Neural cell (in vitro differentiated cells): ENCODE results near the gene VAV2.

Experiments used
- EZH2 ChIP-seq: fragments of 200-600, 300-800 bp; shearing (Covaris generic), sonication (generic); IDR thresholded peaks from 2 replicates; pipeline ENCODE4 v1.6.1; 2014; ENCODE audit warnings: antibody characterized with exemption, low read length, borderline replicate concordance, mild to moderate bottlenecking; ENCODE audit not compliant: insufficient read depth, poor library complexity, severe bottlenecking
- POLR2AphosphoS5 ChIP-seq: IDR thresholded peaks from 2 replicates; pipeline ENCODE4 v1.6.1; 2012
- SMC3 ChIP-seq: fragments of 450-650 bp; conservative IDR thresholded peaks from 2 replicates; pipeline ENCODE4 v1.6.1; 2014; ENCODE audit warnings: antibody characterized with exemption, mild to moderate bottlenecking, moderate library complexity; ENCODE audit not compliant: poor library complexity
- TAF1 ChIP-seq: IDR thresholded peaks from 2 replicates; pipeline ENCODE4 v1.6.1; 2012; ENCODE audit warnings: low read depth
- TF ChIP-seq, protein P1 (sequence below): fragments of 450-650 bp; IDR thresholded peaks from 2 replicates; pipeline ENCODE4 v1.5.1; 2014; ENCODE audit warnings: antibody characterized with exemption, mild to moderate bottlenecking, moderate library complexity; ENCODE audit not compliant: poor library complexity, severe bottlenecking

DNA sequence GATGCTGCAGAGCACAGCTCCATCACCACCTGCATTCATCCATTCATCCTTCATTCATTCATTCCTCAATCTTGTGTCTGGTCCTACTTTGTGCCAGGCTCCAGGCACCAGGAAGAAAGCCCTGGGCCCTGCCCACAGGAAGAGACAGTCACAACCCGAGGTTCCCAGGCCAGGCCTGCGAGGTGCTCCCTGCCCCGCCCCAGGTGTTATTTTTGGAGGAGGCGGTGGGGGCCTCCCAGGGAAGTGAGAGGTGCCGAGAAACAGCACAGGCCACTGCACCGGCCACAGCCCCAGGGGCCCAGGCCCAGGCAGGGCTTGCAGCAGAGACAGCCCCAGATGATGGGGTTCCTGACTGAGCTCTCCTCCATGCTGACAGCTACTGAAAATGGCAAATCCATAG is 33.4 kb downstream of the VAV2 start:
- TF ChIP-seq, protein P1, sequence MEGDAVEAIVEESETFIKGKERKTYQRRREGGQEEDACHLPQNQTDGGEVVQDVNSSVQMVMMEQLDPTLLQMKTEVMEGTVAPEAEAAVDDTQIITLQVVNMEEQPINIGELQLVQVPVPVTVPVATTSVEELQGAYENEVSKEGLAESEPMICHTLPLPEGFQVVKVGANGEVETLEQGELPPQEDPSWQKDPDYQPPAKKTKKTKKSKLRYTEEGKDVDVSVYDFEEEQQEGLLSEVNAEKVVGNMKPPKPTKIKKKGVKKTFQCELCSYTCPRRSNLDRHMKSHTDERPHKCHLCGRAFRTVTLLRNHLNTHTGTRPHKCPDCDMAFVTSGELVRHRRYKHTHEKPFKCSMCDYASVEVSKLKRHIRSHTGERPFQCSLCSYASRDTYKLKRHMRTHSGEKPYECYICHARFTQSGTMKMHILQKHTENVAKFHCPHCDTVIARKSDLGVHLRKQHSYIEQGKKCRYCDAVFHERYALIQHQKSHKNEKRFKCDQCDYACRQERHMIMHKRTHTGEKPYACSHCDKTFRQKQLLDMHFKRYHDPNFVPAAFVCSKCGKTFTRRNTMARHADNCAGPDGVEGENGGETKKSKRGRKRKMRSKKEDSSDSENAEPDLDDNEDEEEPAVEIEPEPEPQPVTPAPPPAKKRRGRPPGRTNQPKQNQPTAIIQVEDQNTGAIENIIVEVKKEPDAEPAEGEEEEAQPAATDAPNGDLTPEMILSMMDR = no peak
- TF ChIP-seq POLR2AphosphoS5 (no peak), SMC3 (no peak), EZH2 (no peak), TAF1 (no peak)
